NCI-H82 treated with DMSO at 0.1 percent for 48 hours (cell line): ENCODE results near the gene KLHL29.

ENCODE experiments used
- DNase-seq: peaks from one replicate; lab custom pipeline; 2025; ENCODE audit not compliant: unreplicated experiment; lab: John Stamatoyannopoulos, UW

Gene KLHL29

DNA sequence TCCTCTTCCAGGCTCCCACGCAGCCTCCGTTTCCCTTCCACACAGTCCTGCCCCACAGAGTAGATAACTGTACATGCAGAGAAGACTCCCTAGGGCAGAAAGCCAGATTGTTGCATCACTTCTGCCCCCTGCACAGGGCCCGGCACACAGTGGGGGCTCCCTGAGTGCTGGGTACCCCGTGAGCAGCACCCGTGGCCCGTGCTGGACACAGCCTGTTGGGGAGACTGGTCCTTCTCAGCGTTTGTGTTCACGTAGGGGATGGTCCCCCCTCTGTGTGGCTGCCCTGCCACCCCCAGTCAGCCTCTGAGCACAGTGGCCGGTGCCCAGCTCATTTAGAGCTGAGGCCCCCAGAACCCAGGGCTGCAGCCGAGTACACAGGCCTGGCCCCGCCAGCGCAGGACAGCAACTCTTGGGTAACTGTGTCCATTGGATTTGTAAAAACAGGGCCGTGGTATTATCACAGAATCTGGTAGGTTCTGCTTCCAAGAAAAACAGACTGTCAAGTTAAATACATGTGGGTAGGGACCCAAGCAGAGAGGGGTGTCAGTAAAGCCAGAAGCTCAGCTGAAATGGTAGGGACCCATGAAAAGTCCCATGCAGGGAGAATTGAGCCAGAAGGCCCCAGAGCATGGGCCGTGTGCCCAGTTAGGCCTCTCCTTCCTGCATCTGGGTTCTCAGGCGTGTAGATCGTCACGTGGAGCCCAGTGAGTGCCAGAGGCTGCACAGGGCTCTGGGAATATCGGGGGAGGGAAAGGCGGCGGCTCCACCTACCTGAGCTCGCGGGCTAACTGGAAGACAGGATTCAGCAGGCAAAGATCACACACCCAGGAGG, 284.6 kb downstream of the KLHL29 start:
- DNase-seq = no peak

DNA sequence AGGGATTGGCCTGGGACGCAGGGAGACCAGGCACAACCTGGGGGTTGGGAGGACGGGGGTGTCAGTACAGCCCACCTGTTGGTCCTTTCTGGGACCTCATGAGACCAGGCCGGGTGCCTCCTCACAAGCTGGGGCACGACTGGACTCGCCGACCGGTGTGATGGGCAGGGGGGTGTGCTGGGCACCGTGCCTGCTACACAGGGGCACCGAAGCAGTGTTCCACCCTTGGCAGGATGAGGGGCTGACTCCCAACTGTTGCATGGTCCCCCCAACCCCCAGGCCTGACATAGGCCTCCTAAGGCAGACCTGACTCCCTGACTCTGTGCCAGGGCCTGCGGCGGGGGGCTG, 285.2 kb downstream of the KLHL29 start:
- DNase-seq = no peak

DNA sequence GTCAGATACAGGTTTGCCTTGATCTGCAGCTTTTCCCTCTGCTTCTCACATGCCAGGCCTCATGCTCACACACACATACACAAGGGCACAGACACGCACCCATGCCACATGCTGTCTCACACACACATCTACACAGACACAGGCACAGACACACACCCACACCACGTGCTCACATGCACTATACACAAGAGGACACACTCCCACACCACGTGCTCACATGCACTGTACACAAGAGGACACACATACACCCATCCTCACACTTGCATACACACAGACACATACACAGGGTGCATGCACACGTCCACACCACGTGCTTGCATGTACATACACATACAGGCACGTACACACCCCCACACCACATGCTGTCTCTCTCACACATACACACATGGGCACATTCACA, 288.1 kb downstream of the KLHL29 start:
- DNase-seq = no peak

DNA sequence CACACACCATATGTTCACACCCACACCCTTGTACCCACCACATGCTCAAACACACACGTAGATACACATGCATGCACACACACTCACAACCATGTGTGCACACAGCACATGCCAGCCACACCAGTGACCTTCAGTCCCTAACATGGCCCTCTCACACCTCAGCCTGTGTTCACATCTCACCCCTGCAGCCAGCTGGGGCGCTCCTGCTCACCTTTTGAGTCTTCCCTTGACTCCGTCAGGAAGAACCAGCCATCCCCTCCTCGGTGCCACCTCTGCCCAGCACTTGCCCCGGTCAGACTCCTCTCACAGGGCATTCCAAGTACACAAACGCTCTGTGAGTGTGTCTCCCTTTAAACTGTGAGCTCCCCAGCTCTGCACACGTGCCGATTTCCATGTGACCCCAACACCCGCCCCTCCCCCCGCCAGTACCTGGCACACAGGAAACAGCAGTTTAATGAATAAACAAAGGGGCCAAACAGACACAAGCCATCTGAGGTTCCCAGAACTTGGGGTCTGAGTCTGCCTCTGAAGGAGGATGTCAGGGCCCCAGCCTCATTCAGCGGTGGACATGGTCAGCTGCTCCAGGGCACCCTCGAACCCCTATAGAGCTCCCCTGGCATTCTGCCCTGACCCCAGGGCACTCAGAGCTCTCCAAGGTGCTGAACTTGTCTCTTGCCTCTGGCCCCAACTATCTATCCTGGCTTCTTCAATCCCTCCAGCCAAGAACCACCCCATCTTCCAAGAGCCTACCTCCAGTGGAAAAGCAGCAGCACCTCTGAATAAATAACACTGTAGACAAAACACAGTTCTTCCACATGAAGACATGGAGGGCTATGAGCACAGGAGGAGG, 289.1 kb downstream of the KLHL29 start:
- DNase-seq = no peak

DNA sequence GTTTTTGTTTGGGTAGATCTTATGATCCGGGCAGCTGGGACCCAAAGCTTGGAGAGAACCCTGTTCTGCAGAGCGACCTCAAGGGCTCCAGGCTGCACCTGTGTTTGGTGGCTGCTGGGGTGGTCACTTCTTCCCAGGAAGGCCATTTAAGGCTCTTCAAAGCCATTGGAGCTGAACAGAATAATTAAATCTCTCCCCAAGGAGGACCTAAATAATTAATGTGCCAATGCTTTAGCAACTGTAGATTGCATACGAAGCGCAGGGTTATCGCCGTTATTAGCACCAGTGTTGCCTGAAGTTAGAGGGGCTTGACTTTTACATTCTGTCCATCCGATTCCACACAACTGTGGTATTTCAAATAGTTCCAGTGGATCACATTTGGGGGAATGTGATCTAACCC, 290.5 kb downstream of the KLHL29 start:
- no peak for DNase-seq

DNA sequence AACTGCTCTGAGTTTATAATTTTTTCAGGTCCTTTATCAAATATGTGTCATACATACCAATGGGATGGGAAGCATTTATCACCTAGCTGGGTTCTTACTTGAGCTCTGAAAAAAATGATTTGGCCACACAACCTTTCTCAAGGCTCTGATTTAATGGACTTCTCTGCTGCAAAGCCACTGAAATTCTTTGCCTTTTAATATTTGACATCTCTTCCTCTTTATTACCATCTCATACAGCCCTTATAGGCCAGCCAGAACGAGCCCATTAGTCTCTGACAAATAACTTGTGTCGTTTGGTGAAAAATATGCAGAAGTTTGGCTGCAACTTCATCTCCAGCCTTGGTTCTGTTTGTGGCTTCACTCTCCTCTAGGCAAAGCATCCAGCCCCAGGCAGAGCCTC, 292.9 kb downstream of the KLHL29 start:
- DNase-seq = no peak

DNA sequence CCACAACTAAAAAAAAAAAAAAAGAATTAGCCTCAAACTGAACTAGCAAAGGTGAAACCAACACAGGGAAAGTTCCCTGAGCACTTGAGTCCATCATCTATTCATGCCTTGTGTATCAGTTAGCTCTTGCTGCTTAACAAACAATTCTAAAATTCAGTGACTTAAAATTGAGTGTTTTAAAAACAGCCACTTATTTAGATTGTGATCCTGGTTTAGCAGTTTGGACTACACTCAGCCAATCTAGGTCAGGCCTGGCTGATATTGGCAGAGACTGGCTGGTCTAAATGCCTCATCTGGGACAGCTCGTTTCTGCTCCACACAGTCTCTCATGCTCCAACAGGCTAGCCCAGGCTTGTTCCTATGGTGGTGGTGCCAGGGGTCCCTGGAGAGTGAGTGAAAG, 294.1 kb downstream of the KLHL29 start:
- no peak for DNase-seq

DNA sequence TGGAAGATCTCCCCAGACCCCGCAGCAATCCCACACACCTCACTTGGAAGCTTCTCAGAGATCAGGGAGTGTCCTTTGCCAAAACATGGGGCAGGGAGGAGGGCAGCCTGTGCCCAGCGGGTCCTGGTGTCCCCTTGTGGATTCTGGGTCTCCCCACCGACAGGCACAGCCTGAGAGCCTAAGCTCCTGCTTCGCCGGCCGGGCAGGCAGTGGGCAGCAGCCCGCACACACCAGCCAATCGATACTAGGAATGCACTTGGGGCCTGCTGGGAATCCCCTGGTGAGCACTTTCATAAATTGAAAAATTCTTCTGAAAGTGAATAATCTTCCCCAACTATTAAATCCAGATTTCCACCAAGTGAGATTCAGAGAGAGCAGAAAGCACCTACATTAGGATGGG, 296.0 kb downstream of the KLHL29 start:
- no peak for DNase-seq

DNA sequence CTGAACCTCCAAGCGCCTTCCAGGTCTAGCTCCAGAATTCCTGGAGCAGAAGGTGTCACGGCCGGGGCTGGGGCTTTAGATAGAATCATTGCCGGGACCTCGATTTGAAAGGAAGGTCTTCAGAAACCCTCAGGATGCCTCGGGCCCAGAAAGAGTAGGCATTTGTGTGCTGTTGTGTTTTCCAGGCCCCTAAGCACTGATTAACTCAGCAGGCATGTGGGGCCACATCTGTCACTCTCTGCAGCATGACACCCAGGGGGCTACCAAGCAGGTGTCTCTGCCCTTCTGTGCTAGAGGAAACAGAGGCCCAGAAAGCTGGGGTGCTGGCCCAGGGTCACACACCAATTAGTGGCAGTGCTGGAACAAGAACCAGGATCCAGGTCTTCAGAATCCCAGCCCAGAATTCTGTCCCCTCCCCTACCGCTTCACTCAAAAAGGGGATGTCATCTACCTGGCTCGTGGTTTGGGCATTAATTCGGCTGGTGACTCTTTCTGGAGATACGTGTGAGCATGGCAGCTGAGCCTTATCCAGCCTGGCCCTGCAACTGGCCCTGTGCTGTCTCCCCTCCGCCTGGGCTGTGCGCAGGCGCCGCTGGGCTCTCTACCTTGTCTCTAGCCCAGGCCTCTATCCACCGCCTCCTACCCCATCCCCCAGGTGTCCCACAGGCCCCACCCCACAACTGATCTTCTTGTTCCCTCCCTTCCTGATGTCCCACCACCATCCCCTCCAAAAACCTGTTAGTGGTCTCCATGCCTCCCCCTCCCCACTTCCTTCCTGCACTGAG, 296.6 kb downstream of the KLHL29 start:
- no peak for DNase-seq

DNA sequence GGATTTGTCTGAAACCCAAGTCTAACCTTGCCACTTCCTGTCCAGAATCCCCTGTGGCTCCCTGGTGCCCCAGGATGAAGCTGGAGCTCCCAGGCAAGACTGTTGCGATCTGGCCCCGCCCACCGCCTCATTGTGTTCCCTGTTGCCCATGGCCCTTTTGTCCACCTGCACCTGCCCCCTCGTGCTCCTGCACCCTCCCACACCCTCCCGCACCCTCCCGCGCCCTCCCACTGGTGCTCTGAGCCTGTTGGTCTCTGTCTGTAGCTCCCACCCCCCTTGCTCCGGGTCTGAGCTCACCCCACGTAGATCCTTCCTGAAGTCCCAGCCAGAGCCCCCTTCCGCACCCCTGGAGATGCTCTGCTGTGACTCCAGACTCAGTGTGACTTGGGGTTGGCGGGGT, 297.5 kb downstream of the KLHL29 start:
- DNase-seq = no peak

DNA sequence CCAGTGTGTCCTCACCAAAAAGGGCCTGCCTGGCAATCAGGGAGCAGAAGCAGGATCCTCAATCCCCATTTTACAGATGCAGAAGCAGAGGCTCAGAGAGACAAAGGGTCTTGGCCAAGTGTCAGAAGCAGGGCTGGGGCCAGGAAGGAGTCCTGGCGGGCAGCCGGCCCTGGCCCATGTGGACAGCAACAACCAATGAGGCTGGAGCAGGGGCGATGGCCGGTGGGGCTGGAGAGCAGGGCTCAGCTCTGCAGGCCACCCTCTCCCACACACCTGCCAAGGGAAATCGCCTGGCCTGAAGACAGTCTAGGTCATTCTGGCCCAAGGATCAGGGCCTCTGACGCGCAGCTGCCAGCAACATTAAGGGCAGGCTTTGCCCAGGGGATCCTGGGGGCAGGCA, 298.0 kb downstream of the KLHL29 start:
- DNase-seq = no peak

DNA sequence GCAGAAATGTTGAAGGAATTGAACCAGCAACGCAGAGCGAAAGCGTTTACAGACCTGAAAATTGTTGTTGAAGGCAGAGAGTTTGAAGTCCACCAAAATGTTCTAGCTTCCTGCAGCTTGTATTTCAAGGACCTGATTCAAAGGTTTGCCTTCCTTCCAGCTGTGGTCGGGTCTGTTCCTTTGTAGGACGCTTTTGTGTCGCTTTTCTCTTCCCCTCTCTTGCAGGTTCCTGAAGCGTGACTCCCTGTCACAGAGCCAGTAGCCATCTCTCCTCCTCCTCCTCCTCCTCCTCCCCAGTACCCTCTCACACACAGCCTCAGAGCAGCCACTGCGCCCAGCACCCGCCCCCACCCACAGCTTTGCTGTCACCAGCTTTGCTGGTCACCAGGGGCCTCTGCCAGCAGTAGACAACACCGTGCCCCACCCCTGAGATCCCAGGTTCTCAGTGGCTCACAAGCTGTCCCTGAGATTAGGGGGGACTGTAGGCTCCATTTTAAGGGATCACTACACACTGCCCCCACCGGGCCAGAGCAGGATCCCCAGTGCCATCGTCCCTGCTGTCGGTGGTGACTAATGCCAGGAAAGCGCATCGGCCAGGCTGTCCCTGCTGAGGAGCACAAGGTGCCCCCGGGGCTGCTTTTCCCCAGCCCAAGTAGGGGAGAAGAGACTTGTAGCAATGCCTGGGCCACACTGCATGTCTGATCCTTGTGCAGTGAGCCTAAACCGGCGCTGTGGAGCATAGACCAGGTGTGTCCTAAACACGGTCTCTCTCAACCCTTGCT, 299.6 kb downstream of the KLHL29 start:
- DNase-seq = no peak

DNA sequence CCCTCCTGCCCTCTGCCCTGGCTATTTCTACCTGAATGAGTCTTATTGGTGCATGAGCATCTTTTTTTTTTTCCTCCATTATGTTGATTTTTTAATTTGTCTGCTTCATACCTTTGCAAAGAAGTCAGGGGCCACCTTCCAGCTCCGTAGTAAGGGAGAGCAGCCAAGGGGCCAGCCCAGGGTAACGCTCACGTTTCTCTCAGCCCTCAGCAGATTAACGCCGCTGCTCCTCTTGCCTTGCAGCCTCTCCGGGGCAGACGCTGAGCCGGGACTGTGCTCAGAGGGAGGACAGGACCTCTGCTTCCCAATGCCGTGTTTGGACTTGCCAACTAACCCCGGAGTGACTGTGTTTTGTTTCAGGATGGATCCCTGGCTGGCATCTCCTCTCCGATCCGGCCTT, 300.2 kb downstream of the KLHL29 start:
- no peak for DNase-seq

DNA sequence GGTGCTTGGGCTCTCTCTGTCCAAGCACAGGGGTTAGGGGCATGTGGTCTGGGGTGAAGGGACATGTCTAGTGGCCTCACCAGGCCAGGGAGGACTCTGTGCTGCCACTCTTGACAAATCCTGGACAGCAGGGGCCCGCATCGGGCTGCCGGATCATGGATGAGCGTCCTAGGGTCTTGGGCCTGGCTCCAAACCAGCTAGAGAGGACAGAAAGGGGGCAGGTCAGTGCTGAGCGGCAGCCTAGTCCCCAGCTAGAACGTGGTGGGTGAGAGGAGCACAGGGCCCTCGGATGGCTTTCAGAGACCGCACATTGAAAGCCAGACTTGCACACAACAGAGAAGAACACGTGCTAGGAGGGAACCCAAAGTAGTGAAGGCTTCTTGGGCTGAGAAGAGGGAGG, 300.7 kb downstream of the KLHL29 start:
- no peak for DNase-seq

DNA sequence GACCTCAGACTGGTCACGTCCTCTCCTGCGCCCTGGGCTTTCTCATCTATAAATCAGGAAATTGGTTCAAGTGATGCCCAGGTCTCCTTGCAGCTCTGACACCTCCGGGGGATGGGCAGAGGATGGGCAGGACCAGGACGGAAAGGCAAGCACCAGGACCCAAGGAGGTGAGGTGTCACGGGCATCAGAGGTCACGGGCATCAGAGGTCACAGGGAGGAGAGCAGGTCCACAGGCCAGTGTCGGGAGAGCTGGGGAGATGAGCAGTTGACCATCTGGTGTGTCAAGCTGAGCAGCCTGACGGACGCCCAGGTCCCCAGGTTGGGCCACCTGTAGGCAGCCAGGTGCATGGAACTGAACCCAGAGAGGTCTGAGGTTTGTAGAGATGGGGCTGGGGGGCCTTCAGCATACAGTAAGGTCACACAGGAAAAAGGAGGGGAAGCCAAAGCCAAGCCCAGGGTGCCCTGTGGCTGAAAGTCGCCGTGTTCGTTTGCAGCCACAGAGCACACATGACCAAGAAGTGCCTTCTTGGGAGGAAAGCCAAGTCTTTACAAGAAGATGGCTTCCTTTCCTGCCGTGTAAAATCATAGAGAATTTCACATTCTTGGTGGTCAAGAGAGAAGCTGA, 301.5 kb downstream of the KLHL29 start:
- DNase-seq = no peak

DNA sequence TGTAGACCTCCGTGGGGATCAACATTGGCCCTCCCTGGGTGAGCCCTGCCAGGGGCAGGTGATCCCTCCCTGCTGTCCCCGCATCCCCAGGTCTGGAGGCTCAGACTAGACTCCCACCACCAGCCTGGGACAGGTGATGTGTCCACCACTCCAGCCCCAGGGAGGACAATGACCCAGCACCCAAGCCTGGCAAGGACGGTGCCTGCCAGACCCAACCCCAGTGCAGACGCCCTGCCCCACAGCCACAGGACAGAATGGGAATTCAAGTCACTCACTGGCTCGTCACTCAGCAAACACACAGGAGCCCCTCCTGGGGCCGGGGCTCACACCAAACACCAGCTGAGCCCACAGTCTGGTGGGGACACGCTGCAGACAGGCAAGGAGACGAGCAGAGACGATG, 302.2 kb downstream of the KLHL29 start:
- DNase-seq = no peak

DNA sequence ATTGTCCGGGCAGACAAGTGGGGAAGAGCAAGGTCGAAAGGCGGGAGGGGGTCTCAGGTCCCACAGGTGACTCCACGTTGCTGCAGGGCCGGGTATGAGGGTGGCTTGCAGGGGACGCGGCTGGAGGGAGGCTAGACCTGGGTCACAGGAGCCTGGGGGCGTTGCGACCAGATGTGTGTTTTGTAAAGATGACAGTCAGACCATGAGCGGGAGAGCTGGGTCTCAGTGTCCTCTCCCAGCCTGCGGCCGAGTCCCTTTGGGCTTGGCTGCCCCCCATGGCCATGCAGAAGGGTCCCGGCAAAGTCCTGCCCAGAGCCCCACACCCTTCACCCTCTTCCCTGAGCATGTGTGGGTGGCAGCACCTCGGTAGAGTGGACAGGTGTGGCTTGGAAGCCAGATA, 302.7 kb downstream of the KLHL29 start:
- no peak for DNase-seq

DNA sequence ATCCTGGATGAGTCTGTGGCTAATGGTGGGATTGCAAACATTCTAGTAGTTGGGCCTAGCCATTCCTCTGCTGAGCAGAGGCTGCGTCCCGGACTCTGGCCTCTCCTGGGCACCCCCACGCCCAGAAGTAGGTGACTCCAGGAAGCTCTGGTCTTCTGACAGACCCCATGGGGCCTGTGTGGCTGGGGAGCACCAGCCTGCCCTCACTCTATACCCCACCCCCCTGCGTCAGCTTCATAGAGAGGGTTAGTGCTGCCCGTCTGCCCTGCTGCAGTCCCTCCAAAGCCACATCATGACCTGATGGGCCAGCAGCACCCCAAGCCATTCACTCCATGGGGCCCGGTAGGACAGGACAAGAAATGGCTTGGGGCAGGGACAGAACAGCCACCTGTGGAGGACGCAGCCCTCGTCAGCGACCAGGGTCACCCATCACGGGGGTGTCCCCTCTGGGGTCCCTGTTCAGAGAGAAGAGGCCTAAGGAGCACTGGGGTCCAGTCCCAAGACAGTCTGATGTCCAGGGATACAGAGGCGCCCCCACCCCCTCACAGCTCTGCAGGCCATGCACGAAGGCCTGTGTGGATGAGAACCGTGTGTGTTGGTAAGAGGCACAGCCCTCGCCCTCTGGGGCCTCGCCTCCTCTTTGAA, 303.6 kb downstream of the KLHL29 start:
- no peak for DNase-seq

DNA sequence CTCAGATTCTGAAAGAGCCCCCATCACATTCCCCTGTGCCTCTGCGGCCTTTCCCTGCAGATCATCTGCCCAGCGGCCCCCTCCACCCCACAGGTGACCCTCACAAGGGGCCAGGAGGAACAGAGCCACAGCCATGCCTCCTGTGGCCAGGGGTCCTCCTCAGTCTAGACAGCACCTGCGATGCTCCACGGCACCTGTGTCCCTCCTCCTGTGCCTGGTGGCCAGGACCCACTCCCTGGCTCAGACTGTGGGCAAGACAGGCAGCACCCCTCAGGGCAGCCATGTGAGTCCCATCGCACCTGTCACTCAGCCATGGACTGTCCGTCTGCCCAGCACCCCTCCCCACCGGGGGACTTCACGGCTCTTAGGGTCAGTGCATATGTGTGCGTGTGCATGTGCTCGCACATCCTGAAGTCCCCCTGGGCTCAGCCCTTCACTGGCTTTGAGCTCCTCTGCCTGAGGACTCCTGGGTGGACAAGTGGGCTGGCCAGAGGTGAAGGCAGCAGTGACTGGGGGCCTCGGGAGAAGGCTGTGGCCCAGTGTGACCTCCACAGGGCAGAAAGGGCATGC, 304.2 kb downstream of the KLHL29 start:
- no peak for DNase-seq

DNA sequence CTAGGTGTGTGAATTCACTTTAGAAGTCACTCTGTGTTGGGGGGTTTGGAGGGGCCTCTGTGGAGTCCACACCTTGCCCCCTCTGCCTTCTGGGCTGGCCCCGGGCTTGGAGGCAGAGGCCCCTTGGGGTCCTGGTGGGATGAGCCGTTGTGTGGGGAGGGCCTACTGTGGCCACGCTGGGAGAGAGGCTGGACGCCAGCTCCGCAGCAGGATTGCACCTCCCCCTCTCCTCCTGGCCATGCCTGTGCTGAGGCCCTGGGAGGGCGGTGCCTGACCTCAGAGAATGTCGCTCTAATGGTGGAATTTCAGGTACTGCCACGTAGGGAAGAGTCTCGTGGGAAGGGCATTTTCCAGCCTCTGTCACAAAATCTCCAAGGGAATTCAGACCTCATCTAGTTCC, 304.9 kb downstream of the KLHL29 start:
- DNase-seq = no peak
